Hematopoietic multipotent progenitor cell treated with erythropoietin and hydrocortisone succinate and interleukin-3 and kit ligand, for 8 days (in vitro differentiated cells): ENCODE data around the gene SH3YL1.

Source experiments
- DNase-seq: peaks from one replicate; pipeline ENCODE4 v3.0.0-alpha.2; 2015

Gene SH3YL1

GRCh38 chr2:281381-281780 is 17.5 kb upstream of the SH3YL1 start:
- no peak for DNase-seq

GRCh38 chr2:280650-281110 is 16.8 kb upstream of the SH3YL1 start:
- no peak for DNase-seq

GRCh38 chr2:279956-280649 is 16.3 kb upstream of the SH3YL1 start:
- DNase-seq, result no peak

- DNase-seq, result no peak
Observed at GRCh38 chr2:279366-279765, 15.5 kb upstream of the SH3YL1 start.

GRCh38 chr2:278927-279320 is 15.1 kb upstream of the SH3YL1 start:
- no peak for DNase-seq

- DNase-seq, result no peak
Observed at GRCh38 chr2:278312-278926, 14.6 kb upstream of the SH3YL1 start.

- no peak for DNase-seq
Observed at GRCh38 chr2:275466-275865, 11.6 kb upstream of the SH3YL1 start.

- DNase-seq, result peak; percentile 22
Observed at GRCh38 chr2:274503-274902, 10.7 kb upstream of the SH3YL1 start.

- DNase-seq, result no peak
Observed at GRCh38 chr2:273333-273732, 9.5 kb upstream of the SH3YL1 start.

GRCh38 chr2:271917-272316 is 8.1 kb upstream of the SH3YL1 start:
- no peak for DNase-seq

- DNase-seq, result no peak
Observed at GRCh38 chr2:270861-271260, 7.0 kb upstream of the SH3YL1 start.

- DNase-seq, result no peak
Observed at GRCh38 chr2:269356-270030, 5.7 kb upstream of the SH3YL1 start.

- peak; percentile 69 for DNase-seq
Observed at GRCh38 chr2:268323-268722, 4.5 kb upstream of the SH3YL1 start.

- peak; percentile 93 for DNase-seq
Observed at GRCh38 chr2:264493-265468, 949 bp upstream of the SH3YL1 start, which contains the start of gene ACP1. Gene ACP1, plus strand, starts transcription at chr2:264947. Its CDS starts 18 bp downstream, at chr2:264965.

GRCh38 chr2:263022-263738 is 652 bp downstream of the SH3YL1 start:
- DNase-seq, result no peak

- no peak for DNase-seq
Observed at GRCh38 chr2:262117-262516, 1.7 kb downstream of the SH3YL1 start.

- no peak for DNase-seq
Observed at GRCh38 chr2:260507-261161, 3.2 kb downstream of the SH3YL1 start.

GRCh38 chr2:259789-260331 is 4.0 kb downstream of the SH3YL1 start:
- DNase-seq, result no peak

GRCh38 chr2:258933-259332 is 4.9 kb downstream of the SH3YL1 start:
- DNase-seq, result no peak

- DNase-seq, result no peak
Observed at GRCh38 chr2:257842-258241, 6.0 kb downstream of the SH3YL1 start.

GRCh38 chr2:257429-257828 is 6.4 kb downstream of the SH3YL1 start:
- DNase-seq, result no peak
